Suprapubic skin (tissue), 4 donors: Measurements from ENCODE around the gene RABL2B.
A peak's percentile ranks its signal among the peaks of the same experiment; 100 is the strongest.
"Not testable (repeated sequence)": the region's sequence is repeated elsewhere in the genome, so short reads cannot be mapped to it uniquely, and the experiment has no call there.

ENCODE experiments used
- POLR2A ChIP-seq, 2 donors: fragments of 450-650 bp; IDR thresholded peaks; one replicate each; pipeline ENCODE4 v1.6.1; 2017; ENCODE audit warnings: antibody characterized with exemption in 2 of 2, mild to moderate bottlenecking in 2 of 2, moderate library complexity in 2 of 2
- POLR2AphosphoS5 ChIP-seq, 3 donors: sonication (generic); formaldehyde crosslinking; IDR thresholded peaks; one replicate each; pipeline ENCODE4 v1.6.1; 2017; ENCODE audit warnings: antibody characterized with exemption in 3 of 3
- TF ChIP-seq, protein P1 (sequence below), 2 donors: fragments of 200-600 bp in 1 of 2; fragments of 450-650 bp in 1 of 2; sonication (generic) in 1 of 2; IDR thresholded peaks; one replicate each; pipeline ENCODE4 v1.5.1; 2016 to 2019; ENCODE audit warnings: antibody characterized with exemption in 2 of 2, mild to moderate bottlenecking in 1 of 2, moderate library complexity in 1 of 2

DNA sequence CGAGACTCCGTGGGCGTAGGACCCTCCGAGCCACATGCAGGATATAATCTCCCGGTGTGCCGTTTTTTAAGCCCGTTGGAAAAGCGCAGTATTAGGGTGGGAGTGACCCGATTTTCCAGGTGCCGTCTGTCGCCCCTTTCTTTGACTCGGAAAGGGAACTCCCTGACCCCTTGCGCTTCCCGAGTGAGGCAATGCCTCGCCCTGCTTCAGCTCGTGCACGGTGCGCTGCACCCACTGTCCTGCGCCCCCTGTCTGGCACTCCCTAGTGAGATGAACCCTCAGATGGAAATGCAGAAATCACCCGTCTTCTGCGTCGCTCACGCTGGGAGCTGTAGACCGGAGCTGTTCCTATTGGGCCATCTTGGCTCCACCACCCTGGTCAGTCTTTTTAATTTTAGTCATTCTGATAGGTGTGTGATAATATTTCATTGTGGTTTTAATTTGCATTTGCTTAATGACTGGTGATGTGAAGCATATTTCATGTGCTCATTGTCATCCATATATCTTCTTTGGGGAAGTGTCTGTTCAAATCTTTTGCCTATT lies 26.4 kb downstream of the RABL2B start:
- TF ChIP-seq, protein P1, sequence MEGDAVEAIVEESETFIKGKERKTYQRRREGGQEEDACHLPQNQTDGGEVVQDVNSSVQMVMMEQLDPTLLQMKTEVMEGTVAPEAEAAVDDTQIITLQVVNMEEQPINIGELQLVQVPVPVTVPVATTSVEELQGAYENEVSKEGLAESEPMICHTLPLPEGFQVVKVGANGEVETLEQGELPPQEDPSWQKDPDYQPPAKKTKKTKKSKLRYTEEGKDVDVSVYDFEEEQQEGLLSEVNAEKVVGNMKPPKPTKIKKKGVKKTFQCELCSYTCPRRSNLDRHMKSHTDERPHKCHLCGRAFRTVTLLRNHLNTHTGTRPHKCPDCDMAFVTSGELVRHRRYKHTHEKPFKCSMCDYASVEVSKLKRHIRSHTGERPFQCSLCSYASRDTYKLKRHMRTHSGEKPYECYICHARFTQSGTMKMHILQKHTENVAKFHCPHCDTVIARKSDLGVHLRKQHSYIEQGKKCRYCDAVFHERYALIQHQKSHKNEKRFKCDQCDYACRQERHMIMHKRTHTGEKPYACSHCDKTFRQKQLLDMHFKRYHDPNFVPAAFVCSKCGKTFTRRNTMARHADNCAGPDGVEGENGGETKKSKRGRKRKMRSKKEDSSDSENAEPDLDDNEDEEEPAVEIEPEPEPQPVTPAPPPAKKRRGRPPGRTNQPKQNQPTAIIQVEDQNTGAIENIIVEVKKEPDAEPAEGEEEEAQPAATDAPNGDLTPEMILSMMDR (IDR thresholded peaks at IDR 0.05), result peak; percentile 11 to 41
- not testable (repeated sequence) for TF ChIP-seq POLR2A, POLR2AphosphoS5 (IDR thresholded peaks at IDR 0.05)
